H1 (cell line): ENCODE data around the gene GSG1L. TPM values are rescaled to one million over a fixed set of nuclear protein-coding genes. Genes with fewer than 3 reads are reported as not detected.

Experiments
- KDM5A ChIP-seq: fragments of 200-600 bp; IDR thresholded peaks from 2 replicates; pipeline ENCODE4 v1.7.1; 2012; ENCODE audit warnings: mild to moderate bottlenecking, low read length, inconsistent platforms, mixed read lengths
- RNF2 ChIP-seq: fragments of 200-900, 300-1000 bp; sonication (generic); IDR thresholded peaks from 2 replicates; pipeline ENCODE4 v1.7.1; 2016; ENCODE audit warnings: borderline replicate concordance, low read depth, mild to moderate bottlenecking, antibody characterized with exemption, low read length; ENCODE audit not compliant: poor library complexity, severe bottlenecking; ENCODE audit errors: missing control alignments
- polyA plus RNA-seq, 7 experiments: library from polyadenylated mRNA; depleted of rRNA in 3 of 7; stranded (reverse) in 5 of 7; unstranded in 2 of 7; fragments of >200 nt in 5 of 7; fragments of 200-250 nt in 2 of 7; gene quantifications; 1 replicate in 5 of 7; 2 replicates in 1 of 7; 4 replicates in 1 of 7; pipeline versions ENCODE4 v1.2.1 to v1.2.3, GENCODE V29; 2011 to 2013; ENCODE audit warnings: missing spikeins in 2 of 7, mixed read lengths in 2 of 7
- total RNA-seq: library from RNA; stranded (reverse); fragmentation: NEBNext Ultra II Directional; extraction: Animal tissue kit (Norgen Biotek cat#: 25700); gene quantifications from 2 replicates; pipeline ENCODE4 v1.2.1, GENCODE V29; 2021

GSG1L gene
- total and polyA plus RNA-seq, 2 of the 8 experiments (the other 6 are each of a cell fraction or from before 2014, with no cell fraction given), result 0.71 to 1.1 TPM

GRCh38 chr16:28035866-28036393 lies 27.6 kb downstream of the GSG1L start (continued):
- no peak for TF ChIP-seq RNF2
- no peak for TF ChIP-seq KDM5A
